Stimulated activated CD4-positive, alpha-beta T cell treated with anti-CD3 and anti-CD28 coated beads, Interleukin-12 subunit alpha, Interleukin-12 subunit beta, amount 100 ng/mL, for 48 hours (primary cell): ENCODE measurements around the gene CCNQ.

Source experiments
- DNase-seq, 3 donors: peaks; one replicate each; pipeline ENCODE4 v3.0.0-alpha.2; 2020; ENCODE audit warnings: low read depth in 2 of 3, low spot score in 1 of 3

CCNQ gene

DNA sequence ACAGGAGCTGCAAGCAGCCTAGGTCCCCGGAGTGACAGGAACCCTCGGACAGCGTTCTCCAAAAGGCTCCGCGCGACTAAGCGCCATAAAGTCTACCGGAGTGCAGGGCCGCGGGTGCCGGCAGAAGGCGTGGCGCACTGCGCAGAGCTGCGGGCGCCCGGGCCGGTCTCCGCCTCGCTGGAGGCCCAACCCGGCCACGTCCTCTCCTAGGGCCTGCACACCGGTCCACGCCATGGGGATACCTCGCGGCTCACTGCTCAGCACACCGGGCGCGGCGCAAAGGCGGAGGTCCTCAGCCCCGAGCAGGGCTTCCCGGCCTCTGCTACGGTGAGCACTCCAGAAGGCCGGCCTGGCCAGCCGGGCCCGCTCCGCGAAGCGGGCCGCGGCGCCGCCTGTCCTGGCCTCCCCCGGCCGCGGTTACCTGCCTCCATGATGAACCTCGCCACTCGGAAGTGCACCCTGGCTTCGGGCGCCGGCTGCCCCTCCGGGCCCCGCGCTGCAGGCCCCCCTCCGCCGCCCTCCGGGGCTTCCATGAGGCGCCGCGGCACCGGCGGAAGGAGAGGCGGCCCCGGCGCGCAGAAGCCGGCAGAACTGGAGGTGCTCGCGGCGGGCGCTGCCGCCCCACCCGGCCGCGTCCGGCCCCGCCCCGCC is at the start of gene CCNQ:
CCNQ (minus strand) TSS at position 599 of the 651 bp plus-strand sequence; CDS start at position 533, 66 bp downstream.
- DNase-seq: no peak

DNA sequence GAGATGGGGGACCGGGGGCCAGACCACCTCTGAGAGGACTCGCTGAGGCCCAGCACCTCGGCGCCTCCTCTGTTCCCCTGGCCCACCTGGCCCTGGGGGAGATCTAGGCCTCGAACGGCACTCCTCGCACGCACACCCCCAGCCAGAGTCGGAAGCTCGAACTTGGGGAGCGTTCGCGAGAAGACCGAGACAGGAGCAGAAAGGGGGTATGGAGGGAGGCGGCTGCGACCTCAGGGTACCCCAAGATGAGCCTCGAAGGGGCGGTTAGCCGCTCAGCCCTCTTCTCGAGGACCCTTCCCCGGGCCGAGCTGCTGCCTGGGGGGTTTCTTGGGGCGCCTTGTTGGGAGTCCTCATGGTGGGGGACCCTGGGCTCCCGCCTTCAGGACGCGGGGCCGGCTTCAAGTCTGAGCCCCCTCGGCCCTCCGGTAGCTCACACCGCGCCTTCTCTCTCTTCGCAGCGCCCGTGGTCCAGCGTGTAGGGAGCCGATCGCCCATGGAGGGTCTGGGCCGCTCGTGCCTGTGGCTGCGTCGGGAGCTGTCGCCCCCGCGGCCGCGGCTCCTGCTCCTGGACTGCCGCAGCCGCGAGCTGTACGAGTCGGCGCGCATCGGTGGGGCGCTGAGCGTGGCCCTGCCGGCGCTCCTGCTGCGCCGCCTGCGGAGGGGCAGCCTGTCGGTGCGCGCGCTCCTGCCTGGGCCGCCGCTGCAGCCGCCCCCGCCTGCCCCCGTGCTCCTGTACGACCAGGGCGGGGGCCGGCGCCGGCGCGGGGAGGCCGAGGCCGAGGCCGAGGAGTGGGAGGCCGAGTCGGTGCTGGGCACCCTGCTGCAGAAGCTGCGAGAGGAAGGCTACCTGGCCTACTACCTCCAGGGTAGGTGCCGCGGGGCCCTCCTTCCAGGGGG is 48.8 kb upstream of the CCNQ start:
- no peak for DNase-seq

DNA sequence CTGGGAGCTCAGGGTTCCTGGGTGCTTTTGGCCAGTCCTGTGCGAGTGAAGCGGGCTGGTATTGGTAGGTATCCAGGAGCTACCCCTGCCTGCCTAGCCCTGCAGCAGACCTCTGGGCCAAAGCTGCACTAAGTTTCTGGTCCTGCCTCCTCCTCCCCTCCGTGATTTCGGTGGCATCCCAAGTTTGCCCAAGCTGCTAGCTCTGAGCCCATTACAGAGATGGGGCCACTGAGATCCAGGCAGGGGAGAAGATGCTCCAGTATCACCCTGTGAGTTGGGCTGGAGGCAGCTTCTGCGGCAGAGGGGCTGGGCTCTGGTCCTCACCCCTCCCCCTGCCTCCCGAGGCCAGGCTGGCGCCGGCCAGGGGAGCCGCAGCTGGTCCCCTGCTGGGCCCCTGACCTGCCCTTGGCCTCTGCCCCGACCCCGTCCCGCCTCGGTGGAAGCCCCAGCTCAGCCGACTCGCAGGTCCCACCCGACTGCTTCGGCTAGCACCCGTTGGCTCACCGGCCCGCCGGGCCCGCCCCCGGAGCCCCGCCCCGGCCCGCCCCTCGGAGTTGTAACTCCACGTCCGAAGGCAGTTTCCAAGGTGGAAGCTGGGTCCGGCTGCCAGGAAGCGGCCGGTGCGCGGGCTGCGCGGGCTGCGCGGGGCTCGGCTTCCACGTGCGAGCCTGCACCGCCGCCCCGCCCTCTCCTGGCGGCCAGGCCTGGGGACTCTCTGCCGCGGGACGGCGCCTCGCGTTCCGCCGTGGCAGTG is 47.9 kb upstream of the CCNQ start, which contains the start of gene DUSP9:
DUSP9 (plus strand) TSS at position 584 of the 754 bp plus-strand sequence. CDS start 751 bp downstream, outside the sequence.
- DNase-seq: no peak

DNA sequence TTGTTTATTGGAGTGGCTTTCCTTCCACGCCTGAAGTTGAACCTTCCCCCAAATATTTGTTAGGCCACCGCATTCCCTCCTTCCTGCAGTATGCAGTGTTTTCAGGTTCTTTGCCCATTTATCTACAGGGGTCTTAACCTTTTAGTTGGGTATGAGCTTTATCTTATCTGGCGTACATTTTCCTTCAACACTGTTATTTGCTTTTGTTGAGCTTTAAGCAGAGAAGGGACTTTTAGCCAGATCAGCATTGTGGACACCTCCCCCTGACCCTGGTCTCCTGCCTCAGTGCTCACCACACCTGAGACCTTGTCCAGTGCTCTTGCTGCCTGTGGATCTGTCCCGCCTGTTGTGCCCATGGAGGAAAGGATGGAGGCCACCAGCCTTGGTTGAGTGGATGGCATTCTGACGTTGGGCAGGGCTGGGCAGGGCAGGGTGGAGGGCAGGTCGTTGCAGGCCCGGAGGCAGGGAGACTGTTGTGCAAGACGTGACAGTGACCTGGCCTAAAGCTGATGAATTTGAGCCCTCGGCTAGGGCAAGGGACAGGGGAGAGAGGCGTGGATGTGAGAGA is 47.1 kb upstream of the CCNQ start:
- DNase-seq: no peak

DNA sequence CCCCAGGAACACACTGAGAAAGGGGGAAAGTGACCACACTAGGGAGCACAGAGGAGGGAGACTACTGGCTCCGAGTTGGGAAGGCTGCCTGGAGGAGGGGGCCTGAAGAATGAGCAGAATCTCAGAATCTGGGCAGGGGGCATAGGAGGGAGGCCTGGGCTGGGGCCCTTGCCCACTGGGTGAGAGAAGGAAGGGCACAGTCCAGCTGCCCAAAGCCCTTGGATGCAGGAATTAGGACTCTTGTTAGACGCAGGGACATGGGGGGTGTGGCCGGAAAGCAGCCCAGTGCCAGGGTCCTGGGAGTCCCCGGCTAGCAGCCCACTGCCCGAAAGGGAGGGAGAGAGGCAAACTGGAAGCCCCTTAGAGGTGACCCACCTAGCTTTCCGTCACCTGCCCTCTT is 46.2 kb upstream of the CCNQ start:
- DNase-seq: no peak

DNA sequence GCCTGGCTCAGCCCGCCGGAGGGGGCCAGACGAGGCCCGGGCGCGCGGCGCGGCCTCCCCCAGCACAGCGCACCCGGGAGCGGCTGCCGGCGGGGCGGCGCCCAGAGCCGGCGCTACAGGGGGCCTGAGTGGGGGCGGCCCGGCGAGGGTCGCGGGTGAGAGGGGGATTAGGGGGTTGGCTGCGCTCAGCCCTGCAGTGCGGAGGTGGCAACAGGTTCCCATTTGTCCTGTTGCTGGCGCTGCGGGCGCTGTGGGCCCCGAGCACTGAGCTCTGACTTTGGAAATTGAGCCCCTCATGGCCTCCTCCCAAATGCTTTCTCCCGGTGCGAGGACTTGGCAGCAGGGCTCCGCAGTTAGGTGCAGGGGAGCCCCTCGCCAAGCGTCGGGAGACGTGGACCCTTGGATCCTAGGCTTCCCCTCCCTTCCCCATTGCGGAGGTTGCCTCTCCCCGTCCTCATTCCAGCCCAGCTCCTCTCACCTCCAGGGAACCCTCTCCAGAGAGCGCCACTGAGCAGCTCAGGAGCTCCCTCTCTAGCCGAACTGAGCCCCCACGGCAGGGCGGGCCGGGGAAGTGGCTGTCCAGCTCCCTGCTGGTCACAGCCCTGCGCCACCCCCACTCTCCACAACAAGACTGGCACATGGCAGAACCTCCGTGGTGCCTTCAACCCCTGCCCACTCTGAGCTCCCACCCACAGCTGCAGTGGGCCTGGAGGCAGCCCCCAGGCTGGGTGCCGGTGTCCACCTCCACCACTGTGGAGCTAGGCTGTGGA is 45.6 kb upstream of the CCNQ start:
- no peak for DNase-seq

DNA sequence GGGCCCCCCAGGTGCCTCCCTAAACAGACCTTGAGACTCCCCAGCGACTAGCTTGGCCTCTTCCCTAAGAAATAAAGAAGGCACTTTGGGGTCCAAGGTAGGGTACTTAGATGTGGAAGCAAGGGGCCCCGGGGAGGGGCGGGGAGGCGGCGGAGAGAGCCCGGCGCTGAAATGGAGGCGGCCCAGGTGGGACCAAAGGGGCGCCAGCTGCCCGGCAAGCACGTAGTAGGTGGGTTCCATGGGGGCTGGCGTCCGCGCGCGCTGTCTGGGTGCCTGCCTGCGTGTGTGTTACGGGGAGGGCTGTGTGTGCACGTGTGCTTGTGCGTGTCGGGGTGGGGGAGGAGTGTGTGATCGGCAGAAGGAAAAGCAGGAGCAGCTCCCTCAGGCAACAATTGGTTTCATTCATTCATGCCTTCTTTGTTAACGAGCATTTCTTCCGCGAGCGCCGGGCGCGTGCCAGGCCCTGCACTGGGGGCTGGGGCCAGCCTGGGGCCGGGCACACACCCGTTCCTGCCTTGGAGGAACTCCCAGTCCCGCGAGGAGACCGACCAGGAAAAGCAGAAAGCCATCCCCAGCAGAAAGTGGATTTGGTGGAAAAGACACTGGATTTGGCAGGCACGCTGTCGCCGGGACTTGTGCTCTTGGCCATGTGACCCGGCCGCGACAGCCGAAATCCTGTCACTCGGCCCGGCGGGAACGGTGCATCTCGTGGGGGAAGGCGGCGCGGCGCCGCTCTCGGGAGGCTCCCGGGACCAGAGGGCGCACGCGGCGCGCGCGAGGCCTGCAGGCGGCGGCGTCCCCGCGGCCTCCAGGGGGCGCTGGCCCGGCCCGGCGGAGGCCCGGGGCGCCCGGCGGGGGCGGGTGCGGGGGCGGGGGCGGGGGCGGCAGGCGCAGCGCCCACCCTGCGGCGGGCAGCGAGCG is 44.8 kb upstream of the CCNQ start:
- DNase-seq: no peak

DNA sequence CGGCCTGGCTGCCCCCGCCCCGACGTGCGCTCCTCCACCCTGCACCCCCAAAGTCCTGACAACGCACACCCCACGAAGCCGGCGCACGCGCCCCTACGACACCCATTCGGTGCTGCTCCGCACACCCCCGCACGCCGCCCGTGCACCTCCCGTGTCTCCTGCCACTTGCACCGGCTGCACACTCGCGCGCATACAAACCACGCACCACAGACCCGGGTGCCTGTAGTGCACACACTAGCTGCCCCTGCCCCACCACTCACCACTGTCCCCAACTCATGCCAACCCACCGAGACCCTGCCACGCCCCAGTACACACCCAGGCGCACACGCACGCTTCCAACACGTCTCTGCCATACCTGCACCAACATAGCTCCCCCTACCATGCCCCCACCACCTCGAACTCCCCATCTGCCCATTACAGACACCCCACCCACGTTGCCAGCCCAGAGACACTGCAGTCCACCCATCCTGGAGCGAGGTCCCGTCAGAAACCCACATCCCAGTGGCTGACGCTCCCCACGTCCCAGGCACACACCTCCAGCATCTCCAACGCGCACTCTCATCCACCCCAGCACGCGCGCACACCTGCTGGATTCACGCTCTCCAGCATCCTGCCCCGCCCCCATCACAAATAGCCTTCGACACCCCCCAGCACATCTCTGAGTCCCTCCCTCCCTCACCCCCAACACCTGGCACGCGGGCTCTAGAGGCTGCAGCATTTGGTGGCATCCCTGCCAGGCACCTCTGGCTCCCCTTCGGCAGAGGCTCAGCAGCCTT is 43.9 kb upstream of the CCNQ start:
- DNase-seq: no peak

DNA sequence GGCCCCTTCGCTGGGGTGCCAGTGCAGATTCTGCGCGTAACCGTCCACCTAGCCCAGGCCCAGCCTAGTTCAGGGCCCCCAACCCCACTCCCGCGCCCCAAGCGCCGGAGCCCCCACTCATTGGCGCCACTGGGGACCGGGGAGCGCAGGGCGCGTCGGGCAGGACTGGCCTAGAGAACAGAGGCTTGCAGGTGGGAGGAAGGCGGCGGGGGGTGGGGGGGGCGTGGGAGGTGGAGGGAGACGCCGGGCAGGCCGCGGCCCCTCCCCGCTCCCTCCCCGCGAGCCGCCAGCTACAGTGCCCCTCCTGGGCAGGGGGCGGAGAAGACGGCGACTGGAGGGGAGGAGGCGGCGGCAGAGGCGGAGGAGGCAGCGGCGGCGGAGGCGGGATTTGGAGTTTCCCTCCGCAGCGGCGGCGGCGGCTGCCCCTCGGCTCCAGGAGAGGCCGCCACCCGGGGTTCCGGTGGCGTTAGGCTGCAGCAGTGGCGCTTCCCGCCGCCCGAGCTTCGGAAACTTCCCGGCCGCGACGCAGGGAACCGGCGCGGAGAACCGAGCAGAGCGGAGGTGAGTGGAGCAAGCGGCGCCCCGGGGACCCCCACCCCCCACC is 43.2 kb upstream of the CCNQ start:
- no peak for DNase-seq

DNA sequence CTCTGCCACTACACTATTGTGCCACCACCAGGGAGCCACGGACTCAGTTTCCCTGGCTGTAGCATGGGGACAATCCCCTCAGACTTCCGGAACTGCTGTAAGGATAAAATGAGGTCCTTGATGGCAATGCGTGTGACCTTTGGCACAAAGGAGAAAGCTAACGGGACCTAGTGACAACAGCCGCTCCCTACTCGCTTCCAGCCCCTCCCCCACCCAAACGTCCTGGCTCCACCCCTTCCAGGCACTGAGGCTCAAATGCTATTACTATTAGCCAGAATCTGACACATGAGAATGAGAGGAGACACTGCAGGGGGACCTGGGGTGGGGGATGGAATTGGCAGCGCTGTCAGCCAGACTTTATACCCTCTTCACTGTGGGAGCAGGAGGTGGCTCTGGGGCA is 42.7 kb upstream of the CCNQ start:
- DNase-seq: no peak

DNA sequence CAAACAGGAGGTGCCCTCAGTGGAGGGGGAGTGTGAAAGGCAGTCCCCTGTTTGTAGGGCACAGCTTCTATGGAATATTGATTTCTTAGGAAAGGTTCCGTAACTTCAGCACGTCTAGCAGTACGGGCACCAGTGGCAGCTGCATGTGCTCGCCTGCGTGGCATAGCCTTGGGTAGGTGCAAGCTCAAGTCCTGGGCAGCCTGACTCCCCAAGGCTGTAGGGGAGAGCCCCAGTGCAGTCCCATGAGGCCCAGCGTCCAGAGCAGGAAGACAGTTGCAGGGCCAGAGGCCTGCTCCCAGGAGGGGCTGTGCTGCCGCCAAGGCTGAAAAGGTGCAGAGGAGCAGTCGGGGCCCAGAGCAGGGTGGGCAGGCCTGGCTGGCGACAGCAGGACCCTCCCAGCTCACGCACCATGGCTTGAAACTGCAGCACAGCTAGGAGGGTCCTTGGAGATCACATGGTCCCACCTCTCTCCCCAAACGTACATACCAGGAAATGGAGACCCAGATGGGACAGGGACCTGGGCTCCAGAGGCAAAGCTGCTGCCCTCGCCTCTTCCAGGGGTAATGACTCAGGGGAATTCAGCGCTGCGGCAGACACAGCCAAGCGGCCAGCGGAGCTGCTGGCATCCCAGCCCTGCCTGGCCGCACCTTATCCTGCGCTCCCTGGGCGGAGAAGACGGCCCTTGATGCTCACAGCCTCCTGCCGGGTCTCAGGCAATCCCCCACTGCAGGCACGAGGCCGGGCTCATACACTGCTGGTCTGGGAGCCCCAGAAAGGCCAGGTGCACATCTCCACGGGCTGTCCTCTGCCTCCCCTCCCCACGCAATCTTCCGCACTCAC is 42.0 kb upstream of the CCNQ start:
- no peak for DNase-seq

DNA sequence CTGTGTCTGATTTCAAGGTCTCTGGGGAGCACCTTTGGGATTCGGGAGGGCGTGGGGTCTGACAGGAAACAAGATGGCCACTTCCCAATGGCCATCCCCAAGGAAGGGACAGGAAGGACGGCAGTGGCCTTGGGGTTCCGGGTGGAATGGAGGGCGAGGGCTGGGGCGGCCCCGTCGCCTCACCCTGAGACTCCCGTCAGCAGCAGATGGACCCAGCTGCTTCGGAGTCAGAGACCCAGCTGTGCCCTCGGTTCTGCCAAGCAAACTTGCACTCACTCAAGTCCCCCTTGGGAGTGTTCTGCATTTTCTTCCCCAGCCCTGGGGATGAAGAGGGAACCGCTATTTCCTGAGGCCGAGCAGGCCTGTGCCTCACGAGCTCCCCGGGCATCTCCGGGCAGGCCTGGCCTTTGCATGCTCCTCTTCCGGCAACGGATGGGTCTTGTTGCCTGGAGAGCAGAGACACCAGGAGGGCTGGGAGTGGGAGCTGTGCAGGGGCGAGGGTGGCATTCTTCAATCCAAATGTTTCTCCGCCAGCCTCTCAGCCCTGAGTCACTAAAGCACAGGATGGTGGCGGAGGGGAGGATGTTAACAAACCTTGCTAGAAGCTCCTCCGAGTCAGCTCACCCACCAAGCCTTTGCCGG is 41.2 kb upstream of the CCNQ start:
- no peak for DNase-seq

DNA sequence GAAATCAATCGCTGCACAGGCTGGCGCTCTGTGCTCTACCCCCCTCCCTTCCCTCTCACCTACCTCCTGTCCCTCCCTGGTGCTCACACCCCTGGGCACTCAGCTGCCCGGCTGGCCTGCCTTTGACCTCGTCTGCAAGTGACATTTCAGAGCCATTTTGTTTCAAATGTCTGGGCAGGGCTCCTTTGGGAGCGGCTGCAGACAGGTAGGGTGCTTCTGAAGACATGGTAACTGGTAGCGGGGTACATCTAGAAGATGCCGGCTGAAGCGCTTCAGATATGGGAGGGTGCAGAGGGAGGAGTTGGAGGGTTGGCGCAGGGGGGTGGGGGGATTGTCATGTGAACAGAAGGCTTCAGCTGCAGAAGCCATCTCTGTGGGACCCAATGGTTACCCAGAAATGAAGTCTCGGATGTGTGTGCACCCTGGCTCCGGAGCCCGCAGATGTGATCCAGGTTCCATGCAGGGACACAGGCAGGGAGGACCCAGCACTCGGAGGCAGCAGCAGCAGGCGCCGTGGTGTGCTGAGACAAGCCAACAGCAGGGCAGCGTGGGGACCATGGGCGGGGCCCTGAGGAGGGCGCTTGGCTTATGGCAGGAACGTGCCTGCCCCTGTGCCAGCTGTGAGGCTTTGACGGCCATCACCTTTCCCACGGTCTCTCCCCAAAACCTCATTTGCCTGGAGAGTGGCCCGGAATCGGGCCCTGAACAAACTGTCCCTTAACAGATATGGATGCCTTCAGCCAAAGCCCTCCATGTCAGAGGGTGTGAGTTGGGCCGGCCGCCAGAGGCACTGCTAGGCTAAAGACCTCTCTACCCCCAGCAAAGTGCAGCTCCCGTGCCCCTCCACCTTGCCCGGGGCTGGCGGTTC is 40.5 kb upstream of the CCNQ start:
- DNase-seq: no peak

DNA sequence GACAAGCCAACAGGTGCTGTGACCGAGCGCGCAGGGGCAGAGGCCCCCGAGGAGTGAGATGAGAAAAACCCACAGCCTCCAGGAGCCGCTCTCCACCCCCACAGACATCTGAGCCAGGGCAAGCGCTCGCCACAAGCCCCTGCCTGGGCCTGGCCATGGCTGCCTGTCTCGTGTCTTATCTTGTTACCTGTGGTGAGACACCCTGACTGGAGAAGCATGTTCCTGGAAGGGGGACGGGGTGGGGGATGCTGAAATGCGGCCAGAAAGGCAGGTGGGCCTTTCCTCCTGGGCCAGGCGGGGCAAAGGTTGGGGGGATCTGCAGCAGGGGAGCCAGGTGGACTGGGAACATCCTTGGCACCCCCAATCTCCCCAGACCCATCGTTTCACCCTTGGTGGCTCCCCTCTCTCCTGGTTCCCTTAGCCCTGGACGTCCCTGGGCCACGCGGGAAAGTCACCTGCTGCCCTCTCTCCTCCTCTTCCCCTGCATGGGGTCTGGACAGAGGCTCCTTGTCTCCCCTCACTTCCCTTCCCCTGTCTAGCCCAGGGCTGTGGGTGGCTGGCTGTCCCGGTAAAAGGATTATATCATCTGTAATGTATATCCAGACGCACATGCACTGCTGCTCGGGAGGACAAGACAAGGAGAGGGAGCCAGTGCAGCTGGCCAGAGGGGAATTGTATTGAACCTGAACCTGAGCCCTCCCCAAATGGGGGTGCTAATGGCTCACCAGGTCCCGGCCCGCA is 39.7 kb upstream of the CCNQ start:
- DNase-seq: no peak

DNA sequence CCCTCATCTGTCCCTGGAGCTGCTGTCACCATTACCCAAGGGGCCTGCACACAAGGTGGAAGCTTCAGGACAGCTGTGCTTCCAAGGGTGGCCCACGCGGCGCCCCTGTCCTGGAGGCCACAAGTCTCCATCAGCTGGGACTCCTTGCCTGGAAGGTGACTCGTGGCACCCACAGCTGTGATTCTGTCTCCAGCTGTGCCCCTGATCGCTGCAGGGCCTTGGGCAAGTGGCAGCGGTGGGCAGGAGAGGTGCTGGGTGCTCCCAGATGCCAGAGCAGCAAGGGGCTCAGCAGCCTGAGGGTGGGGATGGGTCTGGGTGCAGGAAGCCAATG is 39.1 kb upstream of the CCNQ start:
- DNase-seq: no peak
